Amniotic stem cell (primary cell): ENCODE measurements around the gene MZT2B.
"Not testable (repeated sequence)": the region's sequence is repeated elsewhere in the genome, so short reads cannot be mapped to it uniquely, and the experiment has no call there.

Experiments
- DNase-seq: peaks from one replicate; lab custom pipeline; 2025; lab: John Stamatoyannopoulos, UW

MZT2B gene

DNA sequence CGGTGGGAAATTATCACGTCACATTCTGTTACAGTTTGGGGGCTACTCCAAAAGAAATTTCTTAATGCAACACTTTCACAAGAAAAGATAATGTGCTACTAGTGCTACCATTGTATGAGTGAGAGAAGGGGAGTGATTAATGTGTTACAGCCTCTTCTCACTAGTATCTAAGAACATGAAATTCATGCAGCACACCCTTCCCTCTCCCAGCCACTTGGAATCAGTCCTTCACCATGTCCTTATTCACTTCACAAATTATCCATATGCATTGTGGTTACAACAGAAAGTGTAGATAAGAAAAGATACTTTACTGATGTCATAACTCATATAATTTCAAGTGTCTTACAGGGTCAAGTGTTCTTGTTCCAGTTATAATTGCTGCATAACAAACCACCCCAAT lies 37.1 kb downstream of the MZT2B start:
- not testable (repeated sequence) for DNase-seq

DNA sequence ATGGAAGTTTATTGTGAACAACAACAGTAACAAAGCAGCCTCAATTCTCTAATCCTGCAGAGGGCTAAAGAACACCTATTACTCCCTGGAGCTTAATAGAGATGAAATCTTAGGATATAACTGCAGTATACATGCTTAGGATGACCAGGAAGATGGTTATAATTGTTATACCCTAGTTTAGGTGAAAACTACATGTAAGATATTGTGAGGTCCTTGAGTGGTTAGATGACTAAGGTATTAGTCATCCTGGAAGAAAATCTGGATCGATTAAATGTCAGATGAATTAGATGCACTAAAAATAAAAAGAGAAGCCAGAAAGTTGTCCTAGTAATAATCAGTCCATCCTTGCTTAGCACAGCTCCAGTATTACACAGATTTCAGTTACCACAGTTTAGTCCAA lies 38.4 kb downstream of the MZT2B start:
- not testable (repeated sequence) for DNase-seq

DNA sequence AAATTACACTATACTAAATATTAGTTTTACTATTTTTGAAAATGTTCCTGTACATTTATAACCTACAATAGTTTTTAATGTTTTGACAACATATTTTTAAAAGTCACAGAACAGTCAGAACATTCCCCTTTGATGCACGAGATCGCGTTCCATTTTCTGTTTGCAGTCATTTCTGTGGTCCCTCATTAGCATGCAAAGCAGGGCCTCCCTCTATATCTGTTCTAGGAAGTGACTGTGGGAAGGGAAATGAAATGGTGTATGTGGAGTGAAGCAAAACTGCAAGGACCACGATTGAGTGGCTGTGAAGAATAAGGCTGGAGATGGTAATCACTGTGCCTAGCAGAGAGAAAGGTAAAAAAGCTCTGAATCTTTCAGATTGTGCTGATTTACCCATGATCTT lies 40.5 kb downstream of the MZT2B start:
- not testable (repeated sequence) for DNase-seq

DNA sequence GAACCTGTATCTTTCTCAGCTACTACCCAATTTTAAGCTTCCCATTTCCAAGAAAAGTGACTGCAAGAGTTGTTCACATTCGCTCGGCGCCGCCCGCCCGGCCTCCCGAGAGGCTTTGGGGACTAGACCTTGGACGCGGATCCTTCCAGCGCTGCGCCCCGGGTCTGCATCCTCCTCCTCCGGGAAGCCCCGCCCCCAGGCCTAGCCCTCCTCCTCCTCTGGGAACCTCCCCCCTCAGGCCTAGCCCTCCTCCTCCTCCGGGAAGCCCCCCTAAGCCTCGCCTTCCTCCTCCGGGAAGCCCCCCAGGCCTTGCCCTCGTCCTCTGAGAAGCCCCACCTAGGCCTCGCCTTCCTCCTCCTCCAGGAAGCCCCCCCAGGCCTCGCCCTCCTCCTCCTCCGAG lies 45.9 kb downstream of the MZT2B start:
- not testable (repeated sequence) for DNase-seq

DNA sequence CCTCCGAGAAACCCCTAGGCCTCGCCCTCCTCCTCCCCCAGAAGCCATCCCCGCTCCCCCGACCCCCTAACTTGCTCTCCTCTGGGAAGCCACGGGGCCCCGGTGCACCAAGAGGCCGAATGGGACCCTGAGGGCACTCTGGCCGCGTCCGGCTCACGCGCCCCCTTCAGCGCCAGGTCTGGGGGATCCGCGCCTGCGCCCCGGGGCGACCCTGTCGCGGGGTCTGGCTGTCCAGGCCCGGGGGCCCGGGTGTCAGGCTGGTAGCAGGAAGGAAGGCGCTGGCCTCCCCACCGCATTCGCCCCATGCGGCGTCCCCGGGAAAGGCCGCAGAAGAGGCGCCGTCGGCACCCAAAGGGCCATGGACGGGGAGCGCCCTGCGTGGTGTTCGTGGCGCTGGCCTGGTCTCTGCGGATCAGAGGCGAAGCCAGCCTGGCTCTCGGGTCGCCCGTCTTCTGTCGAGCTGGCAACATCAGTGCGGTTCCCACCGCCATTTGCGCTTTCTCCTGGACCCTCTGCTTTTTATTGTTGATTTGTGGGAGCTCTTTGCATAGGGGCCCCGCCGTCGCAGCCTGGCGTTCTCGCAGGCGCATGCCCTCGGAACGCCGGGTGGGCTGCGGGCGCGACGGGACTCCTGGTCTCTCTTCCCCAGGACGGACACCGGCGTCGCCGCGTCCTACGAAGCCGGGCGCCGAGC lies 46.6 kb downstream of the MZT2B start:
- DNase-seq = not testable (repeated sequence)

DNA sequence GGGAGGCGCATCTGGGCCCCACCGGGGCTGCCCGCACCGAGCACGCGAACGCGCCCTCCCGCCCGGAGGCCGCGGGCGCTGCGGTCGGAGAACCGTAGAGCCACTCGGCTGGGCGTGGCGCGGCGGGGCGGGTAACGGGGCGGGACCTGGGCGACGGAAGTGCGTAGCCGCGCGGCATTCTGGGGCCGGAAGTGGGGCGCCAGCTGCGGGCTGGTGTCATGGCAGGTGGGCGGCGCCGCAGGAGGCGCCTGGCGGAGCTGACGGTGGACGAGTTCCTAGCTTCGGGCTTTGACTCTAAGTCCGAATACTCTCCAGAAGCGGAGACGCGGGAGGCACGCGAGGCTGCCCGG lies 47.1 kb downstream of the MZT2B start:
- DNase-seq = not testable (repeated sequence)

DNA sequence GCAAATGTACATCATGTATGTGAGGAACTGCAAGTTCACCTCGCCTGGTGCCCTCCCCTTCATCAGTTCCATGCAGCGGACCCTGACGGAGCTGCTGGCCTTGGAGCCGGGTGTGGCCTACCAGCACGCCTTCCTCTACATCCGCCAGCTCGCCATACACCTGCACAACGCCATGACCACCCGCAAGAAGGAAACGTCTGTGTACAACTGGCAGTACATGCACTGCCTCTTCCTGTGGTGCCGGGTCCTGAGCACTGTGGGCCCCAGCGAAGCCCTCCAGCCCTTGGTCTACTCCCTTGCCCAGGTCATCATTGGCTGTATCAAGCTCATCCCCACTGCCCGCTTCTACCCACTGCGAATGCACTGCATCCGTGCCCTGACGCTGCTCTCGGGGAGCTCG lies 48.3 kb downstream of the MZT2B start:
- not testable (repeated sequence) for DNase-seq

DNA sequence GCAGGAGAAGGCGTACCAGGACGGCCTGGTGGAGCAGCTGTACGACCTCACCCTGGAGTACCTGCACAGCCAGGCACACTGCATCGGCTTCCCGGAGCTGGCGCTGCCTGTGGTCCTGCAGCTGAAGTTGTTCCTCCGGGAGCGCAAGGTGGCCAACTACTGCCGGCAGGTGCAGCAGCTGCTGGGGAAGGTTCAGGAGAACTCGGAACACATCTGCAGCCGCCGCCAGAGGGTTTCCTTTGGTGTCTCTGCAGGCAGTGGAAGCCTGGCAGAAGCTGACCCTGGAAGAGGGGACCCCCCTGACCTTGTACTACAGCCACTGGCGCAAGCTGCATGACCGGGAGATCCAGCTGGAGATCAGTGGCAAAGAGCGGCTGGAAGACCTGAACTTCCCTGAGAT lies 48.8 kb downstream of the MZT2B start:
- not testable (repeated sequence) for DNase-seq

DNA sequence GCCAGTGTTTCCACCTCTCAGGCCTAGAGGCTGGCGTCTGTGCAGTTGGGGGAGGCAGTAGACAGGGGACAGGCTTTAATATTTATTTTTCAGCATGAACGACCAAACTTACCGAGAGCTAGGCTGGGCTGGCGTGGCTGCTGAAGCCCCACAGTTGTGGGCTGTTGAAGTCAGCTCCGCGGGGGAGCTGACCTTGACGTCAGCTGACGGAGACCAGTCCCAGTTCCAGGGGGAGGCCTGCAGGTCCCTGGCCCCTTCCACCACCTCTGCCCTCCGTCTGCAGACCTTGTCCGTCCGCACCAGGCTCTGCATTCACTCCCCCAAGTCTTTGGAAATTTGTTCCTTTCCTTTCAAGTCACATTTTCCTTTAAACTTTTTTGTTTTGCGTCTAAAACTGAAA lies 49.6 kb downstream of the MZT2B start:
- DNase-seq = no peak

DNA sequence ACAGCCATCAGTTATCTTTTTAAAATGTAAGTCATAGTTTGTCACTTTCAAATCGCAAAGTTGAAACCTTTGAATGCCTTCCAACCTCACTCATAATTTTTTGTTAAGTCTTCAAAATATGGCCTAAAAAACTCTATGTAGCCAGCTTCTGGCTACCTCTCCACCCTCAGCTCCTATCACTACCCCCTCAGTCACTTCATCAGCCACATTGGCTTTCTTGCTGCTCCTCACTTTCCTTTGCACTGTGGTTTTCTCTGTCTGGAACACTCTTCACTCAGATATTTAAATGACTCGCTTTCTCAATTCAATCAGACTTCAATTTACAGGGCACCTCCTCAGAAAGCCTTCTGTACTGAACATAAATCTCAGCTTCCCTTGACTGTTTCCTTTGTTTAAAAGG lies 51.0 kb downstream of the MZT2B start:
- DNase-seq = not testable (repeated sequence)

DNA sequence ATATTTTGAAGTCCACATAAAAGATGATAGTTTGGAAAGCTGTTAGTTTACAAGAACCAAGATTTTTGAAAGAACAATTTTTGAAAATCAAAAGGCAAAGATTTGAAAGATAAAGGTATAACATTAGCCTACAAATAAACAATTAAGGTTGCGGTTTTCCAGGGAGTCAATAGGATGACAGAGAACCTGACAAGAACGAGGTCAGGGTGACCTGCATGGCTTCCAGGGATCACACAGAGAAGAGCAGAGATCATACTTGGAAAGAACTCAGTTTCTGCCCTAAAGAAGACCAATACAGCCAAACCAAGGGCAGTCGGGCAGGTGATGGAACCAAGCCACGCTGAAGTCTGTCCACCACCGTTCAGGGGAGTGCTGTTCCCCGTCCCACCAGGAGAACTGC lies 57.5 kb downstream of the MZT2B start:
- DNase-seq = not testable (repeated sequence)
